HepG2 (cell line): ENCODE results near the gene CA14. TPM values are rescaled to one million over a fixed set of nuclear protein-coding genes. Genes with fewer than 3 reads are reported as not detected.
A peak's percentile ranks its signal among the peaks of the same experiment; 100 is the strongest.

Source experiments
- ASH2L ChIP-seq: fragments of 300-600, 200-600 bp; sonication (generic); IDR thresholded peaks from 2 replicates; pipeline ENCODE4 v1.7.0; 2017; ENCODE audit warnings: low read depth, mild to moderate bottlenecking, moderate library complexity, mixed read lengths, low read length; ENCODE audit not compliant: insufficient read length
- ATM ChIP-seq: fragments of 450-650 bp; IDR thresholded peaks from 2 replicates; pipeline ENCODE4 v1.7.1; 2017; ENCODE audit warnings: mild to moderate bottlenecking, borderline replicate concordance
- CENPX ChIP-seq: sonication (generic); formaldehyde crosslinking; IDR thresholded peaks from 2 replicates; pipeline ENCODE4 v1.9.0; 2021; ENCODE audit warnings: mild to moderate bottlenecking, missing genetic modification reagents, moderate library complexity
- HNRNPUL1 ChIP-seq: fragments of 200-400 bp; formaldehyde crosslinking; IDR thresholded peaks from 2 replicates; pipeline ENCODE4 v1.6.1; 2017; ENCODE audit warnings: low read depth, mild to moderate bottlenecking, low read length, moderate library complexity
- HOXD1 ChIP-seq: sonication (generic); formaldehyde crosslinking; IDR thresholded peaks from 2 replicates; pipeline ENCODE4 v1.5.0; 2020; ENCODE audit warnings: missing genetic modification reagents
- NFIB ChIP-seq: sonication (generic); formaldehyde crosslinking; IDR thresholded peaks from 2 replicates; pipeline ENCODE4 v1.9.0; 2021; ENCODE audit warnings: missing genetic modification reagents, mild to moderate bottlenecking, borderline replicate concordance
- NFYC ChIP-seq: IDR thresholded peaks from 2 replicates; pipeline ENCODE4 v1.6.1; 2016; ENCODE audit warnings: missing genetic modification reagents, missing compliant biosample characterization
- NONO ChIP-seq, 2 experiments: fragments of 450-650 bp in 1 of 2; sonication (generic) in 1 of 2; formaldehyde crosslinking in 1 of 2; IDR thresholded peaks in 1 of 2; conservative IDR thresholded peaks in 1 of 2; 2 replicates each; pipeline versions ENCODE4 v1.6.1 to v1.8.0; 2017 to 2022; ENCODE audit warnings: mild to moderate bottlenecking in 1 of 2, missing genetic modification reagents in 1 of 2, moderate library complexity in 1 of 2
- NR1H2 ChIP-seq: sonication (generic); formaldehyde crosslinking; IDR thresholded peaks from 2 replicates; pipeline ENCODE4 v1.8.1; 2022; ENCODE audit warnings: low read depth, missing genetic modification reagents, borderline replicate concordance
- RAD21 ChIP-seq: fragments of 450-650 bp; formaldehyde crosslinking; IDR thresholded peaks from 2 replicates; pipeline ENCODE4 v1.5.0; 2020; ENCODE audit warnings: mild to moderate bottlenecking
- RERE ChIP-seq: IDR thresholded peaks from 2 replicates; pipeline ENCODE4 v1.6.1; 2016; ENCODE audit warnings: low read depth, missing genetic modification reagents, missing compliant biosample characterization
- SP140L ChIP-seq: sonication (generic); formaldehyde crosslinking; IDR thresholded peaks from 2 replicates; pipeline ENCODE4 v1.4.0; 2020; ENCODE audit warnings: missing genetic modification reagents, borderline replicate concordance
- SRSF4 ChIP-seq: fragments of 200-400 bp; formaldehyde crosslinking; IDR thresholded peaks from one replicate; pipeline ENCODE4 v1.6.1; 2018; ENCODE audit warnings: mild to moderate bottlenecking, low read depth, low read length, moderate library complexity; ENCODE audit not compliant: poor library complexity, severe bottlenecking
- SYNCRIP ChIP-seq: fragments of 200-400 bp; formaldehyde crosslinking; IDR thresholded peaks from 2 replicates; pipeline ENCODE4 v1.6.1; 2018; ENCODE audit warnings: mild to moderate bottlenecking, low read depth, low read length; ENCODE audit not compliant: insufficient read depth
- YEATS4 ChIP-seq: sonication (generic); formaldehyde crosslinking; IDR thresholded peaks from 2 replicates; pipeline ENCODE4 v1.4.0; 2020; ENCODE audit warnings: missing genetic modification reagents, borderline replicate concordance
- ZFP36 ChIP-seq: fragments of 150-350 bp; IDR thresholded peaks from 2 replicates; pipeline ENCODE4 v1.6.1; 2018; ENCODE audit warnings: borderline replicate concordance, low read length, low read depth; ENCODE audit not compliant: partially characterized antibody
- ZNF260 ChIP-seq: sonication (generic); formaldehyde crosslinking; IDR thresholded peaks from 2 replicates; pipeline ENCODE4 v1.4.0; 2020; ENCODE audit warnings: missing genetic modification reagents, low read depth, mild to moderate bottlenecking, borderline replicate concordance
- ZNF619 ChIP-seq: sonication (generic); formaldehyde crosslinking; IDR thresholded peaks from 2 replicates; pipeline ENCODE4 v1.4.0; 2020; ENCODE audit warnings: mild to moderate bottlenecking, missing genetic modification reagents
- ZNF629 ChIP-seq: sonication (generic); formaldehyde crosslinking; conservative IDR thresholded peaks from 2 replicates; pipeline ENCODE4 v1.5.0; 2020; ENCODE audit warnings: missing genetic modification reagents
- ZNF644 ChIP-seq: IDR thresholded peaks from 2 replicates; pipeline ENCODE4 v1.6.1; 2016; ENCODE audit warnings: low read depth
- polyA plus RNA-seq, 8 experiments: library from polyadenylated mRNA; depleted of rRNA in 3 of 8; stranded (reverse) in 7 of 8; unstranded in 1 of 8; fragments of >200 nt; fragmentation: Illumina TruSeq in 4 of 8; extraction: Trizol in 4 of 8; gene quantifications; 2 replicates each; pipeline versions ENCODE4 v1.2.1 to v1.2.3, GENCODE V29; 2011 to 2016; ENCODE audit warnings: low read depth in 4 of 8, missing spikeins in 1 of 8, mixed read lengths in 1 of 8; ENCODE audit not compliant: insufficient read depth in 1 of 8
- total RNA-seq, 5 experiments: library from RNA; depleted of rRNA; stranded (reverse); fragments of >200 nt; fragmentation: Illumina TruSeq; extraction: Trizol; gene quantifications; 2 replicates each; pipeline ENCODE4 v1.2.3, GENCODE V29; 2016; ENCODE audit warnings: low read depth in 1 of 5
- TF ChIP-seq, protein P1 (sequence below): sonication (generic); formaldehyde crosslinking; IDR thresholded peaks from 2 replicates; pipeline ENCODE4 v1.4.0; 2020; ENCODE audit warnings: missing genetic modification reagents

The CA14 gene
- total and polyA plus RNA-seq, 2 of the 13 experiments (the other 11 are each of a cell fraction or from before 2014, with no cell fraction given), result 2.4 to 8.5 TPM

GRCh38 chr1:150259758-150260669 is 2.4 kb downstream of the CA14 start (continued):
- no peak for TF ChIP-seq ZNF260 (CRISPR knock-in tag)
- TF ChIP-seq RERE (CRISPR knock-in tag), result no peak
- no peak for TF ChIP-seq CENPX (CRISPR knock-in tag)
- TF ChIP-seq HOXD1 (CRISPR knock-in tag), result no peak
- TF ChIP-seq ZNF619, result no peak
- no peak for TF ChIP-seq ZFP36
- no peak for TF ChIP-seq ZNF644 (CRISPR knock-in tag)
- TF ChIP-seq, protein P1, sequence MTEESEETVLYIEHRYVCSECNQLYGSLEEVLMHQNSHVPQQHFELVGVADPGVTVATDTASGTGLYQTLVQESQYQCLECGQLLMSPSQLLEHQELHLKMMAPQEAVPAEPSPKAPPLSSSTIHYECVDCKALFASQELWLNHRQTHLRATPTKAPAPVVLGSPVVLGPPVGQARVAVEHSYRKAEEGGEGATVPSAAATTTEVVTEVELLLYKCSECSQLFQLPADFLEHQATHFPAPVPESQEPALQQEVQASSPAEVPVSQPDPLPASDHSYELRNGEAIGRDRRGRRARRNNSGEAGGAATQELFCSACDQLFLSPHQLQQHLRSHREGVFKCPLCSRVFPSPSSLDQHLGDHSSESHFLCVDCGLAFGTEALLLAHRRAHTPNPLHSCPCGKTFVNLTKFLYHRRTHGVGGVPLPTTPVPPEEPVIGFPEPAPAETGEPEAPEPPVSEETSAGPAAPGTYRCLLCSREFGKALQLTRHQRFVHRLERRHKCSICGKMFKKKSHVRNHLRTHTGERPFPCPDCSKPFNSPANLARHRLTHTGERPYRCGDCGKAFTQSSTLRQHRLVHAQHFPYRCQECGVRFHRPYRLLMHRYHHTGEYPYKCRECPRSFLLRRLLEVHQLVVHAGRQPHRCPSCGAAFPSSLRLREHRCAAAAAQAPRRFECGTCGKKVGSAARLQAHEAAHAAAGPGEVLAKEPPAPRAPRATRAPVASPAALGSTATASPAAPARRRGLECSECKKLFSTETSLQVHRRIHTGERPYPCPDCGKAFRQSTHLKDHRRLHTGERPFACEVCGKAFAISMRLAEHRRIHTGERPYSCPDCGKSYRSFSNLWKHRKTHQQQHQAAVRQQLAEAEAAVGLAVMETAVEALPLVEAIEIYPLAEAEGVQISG, result 0 out of 2 replicates have a peak, but pooled peaks have one; percentile 15
- no peak for TF ChIP-seq SRSF4
- TF ChIP-seq ZNF629, result no peak
- no peak for TF ChIP-seq NR1H2 (CRISPR knock-in tag)
- no peak for TF ChIP-seq NFIB (CRISPR knock-in tag)
- TF ChIP-seq HNRNPUL1, result no peak
- TF ChIP-seq YEATS4, result no peak
- no peak for TF ChIP-seq SYNCRIP
- TF ChIP-seq NFYC (CRISPR knock-in tag), result no peak
- no peak for TF ChIP-seq RAD21 (CRISPR knock-in tag)
- TF ChIP-seq NONO (IDR thresholded peaks at IDR 0.05), result no peak
- TF ChIP-seq NONO (CRISPR knock-in tag; conservative IDR thresholded peaks at IDR 0.05), result no peak
- no peak for TF ChIP-seq ATM
- no peak for TF ChIP-seq ASH2L
- no peak for TF ChIP-seq SP140L (CRISPR knock-in tag)
